Right renal pelvis (tissue), 4 donors: ENCODE results near the gene TSPAN14. TPM values are rescaled to one million over a fixed set of nuclear protein-coding genes. Genes with fewer than 3 reads are reported as not detected.

Source experiments
- DNase-seq, 4 donors: peaks; one replicate each; pipeline ENCODE4 v3.0.0-alpha.2; 2013; ENCODE audit warnings: low read depth in 4 of 4, low spot score in 3 of 4, missing footprints in 1 of 4
- polyA plus RNA-seq, 4 donors: library from polyadenylated mRNA; unstranded; fragments of 120-200 nt; gene quantifications; one replicate each; pipeline ENCODE4 v1.2.1, GENCODE V29; 2013; ENCODE audit not compliant: insufficient read length in 4 of 4

TSPAN14 gene
- polyA plus RNA-seq, 4 donors: 91.6 to 102 (median 92.5) TPM

DNA sequence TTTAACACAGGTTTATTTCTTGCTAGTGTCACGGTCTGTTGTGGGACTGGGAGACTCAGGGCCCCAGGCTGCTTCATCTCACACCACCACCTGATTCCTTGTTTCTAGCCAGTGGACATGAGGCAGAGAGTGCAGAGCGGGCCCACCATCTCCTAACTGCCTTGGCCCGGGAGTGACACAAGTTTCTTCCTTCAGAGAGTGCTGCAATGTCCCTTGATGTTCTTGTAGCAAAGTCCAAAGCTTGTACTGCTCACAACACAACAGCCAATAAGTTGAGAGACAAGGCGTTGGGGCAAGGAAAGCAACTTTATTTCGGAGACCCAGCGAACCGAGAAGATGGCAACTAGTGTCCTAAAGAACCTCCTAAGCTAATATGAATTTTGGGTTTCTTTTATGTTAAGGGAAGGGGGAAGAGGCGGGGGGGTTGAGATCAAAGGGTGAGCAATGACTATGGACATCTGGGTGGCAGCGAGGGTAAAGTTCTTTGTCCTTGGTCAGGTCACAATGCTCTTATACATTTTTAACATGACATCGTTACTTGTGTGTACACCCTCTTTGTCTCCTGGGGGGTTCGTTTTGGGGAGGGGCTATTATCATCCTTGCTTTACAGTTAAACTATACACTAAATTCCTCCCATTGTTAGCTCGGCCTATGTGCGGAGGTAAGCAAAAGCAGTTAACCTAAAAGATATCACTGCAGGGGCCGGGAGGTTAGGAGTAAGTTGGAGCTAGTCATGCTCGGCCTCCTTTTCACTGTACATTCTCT, 115.2 kb downstream of the TSPAN14 start:
- no peak for DNase-seq

DNA sequence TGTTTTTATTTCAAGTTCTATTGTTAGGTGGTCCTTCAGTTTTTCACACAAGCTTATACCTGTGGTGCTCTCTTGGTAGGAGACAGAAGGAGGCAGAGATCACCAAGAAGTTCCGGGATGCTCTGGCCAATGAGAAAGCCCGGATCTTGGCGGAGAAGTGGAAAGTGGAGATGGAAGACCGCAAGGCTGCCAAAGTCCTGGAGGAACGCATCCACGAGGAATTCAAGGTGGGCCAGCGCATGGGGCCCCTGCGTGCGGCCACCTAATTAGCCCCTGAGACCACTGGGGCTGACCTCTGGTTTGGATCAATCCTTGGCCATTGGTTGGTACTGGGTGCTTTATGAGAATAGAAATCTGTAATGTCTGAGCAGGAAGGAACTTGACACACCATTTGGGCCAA, 117.2 kb downstream of the TSPAN14 start:
- DNase-seq: no peak

DNA sequence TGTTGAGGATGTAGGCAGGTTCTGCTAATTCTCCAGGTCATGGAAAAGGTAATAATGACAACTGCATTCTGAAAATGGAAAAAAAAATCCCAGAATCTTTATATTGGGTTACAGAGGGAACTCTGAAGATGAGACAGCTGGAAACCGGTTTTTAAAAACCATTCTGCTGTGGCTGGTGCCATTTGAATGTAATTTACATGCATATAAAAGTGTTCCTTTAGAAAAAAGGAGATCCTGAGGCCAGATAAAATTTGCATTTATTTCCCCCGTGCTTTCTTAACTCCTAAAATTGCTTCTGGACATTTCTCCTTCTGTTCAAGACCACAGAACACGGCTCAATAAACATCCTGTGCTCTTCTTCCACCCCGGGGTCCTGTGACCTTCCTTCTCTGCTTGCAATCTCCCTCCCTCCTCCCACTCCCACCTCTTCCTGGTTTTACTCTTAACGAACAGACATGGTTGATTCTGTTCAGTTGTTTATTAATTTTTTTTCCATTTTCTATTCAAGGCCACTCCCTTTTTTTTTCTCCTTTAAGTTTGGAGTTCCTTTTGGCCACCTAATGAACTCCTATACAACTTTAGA, 125.2 kb downstream of the TSPAN14 start:
- no peak for DNase-seq

DNA sequence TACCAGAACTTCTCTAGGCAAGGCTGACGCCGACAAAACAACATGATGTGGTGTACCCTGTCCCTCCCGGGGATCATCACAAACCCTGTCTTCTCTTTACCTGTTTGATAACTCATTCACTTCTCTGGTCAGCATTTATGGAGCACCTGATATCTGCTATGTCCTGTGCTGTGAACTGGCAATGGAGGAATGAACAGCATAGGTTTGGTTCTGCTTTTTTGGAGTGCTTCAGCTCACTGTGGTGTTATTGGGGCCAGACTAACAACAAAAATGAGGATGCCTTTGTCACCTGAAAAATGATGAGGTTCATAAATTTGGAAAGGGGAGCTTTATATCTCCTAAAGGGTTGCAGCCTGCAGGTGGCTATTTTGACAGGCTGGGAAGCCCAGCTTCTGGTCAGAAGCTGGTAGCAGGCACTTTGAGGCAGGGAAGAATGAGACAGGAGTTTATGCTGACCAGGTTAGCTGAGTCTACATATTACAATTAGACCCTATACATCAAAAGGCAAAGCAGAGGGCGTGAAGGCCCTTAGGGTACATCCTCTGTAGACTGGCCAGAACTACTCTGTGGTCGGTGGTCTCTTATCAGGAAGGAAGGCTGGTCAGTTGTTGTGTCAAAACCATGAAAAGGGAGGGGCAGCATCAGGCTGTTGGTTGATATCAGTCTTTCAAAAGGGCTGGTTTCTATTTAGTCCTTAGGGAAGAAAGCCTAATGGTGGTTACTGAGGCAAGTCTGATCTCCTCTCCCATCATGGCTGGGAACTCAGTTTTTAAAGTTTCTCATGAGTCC, 125.9 kb downstream of the TSPAN14 start:
- DNase-seq: no peak

DNA sequence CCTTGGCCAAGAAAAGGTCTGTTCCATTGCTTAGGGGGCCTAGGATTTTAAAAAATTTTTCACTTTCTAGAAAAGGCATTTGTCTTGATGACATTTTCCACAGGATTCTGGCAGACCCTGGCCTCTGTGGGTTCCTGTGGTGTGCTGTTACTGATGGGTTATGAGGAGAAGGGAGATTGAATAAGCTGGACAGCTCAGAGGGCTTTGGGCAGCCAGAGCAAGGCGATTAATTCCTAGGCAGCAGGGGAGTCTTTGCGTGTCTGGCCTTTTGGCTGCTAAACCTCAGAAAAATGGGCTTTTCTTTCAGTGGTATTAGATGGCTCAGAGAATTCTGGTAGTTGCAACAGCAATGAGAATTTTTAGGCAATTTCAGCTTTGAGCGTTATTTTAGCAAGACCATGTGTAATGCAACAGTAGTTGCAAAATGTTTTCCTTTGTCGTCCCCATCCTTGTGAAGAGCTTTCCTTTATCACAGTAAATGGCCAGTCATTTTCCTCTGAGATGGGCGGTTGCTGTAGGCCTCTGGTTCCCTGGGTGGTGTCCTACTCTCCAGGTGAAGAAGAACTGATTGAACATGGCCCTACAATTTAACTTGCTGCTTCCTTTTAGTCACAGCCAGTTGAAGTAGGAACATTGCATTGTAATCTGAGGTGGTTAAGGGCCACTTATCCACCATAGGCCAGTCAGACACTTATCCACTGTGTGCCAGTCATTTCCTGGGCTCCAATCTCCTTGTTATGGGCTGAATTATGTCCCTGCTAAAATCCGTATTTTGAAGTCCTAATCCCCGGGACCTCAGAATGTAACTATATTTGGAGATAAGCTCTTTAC, 126.7 kb downstream of the TSPAN14 start:
- DNase-seq: no peak

DNA sequence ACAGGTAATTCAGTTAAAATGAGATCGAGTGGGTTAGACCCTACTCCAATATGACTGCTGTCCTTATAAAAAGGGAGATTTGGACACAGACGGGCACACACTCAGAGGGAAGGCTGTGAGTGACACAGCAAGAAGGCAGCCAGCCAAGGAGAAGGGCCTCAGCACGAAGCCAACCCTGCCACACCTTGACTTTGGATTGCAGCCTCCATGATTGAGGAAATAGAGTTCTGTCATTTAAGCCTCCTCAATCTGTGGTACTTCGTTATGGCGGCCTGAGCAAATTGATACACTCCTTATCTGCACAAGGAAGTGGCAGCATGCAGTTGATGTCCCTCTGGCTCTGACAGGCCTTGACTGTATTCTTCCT, 127.3 kb downstream of the TSPAN14 start:
- no peak for DNase-seq

DNA sequence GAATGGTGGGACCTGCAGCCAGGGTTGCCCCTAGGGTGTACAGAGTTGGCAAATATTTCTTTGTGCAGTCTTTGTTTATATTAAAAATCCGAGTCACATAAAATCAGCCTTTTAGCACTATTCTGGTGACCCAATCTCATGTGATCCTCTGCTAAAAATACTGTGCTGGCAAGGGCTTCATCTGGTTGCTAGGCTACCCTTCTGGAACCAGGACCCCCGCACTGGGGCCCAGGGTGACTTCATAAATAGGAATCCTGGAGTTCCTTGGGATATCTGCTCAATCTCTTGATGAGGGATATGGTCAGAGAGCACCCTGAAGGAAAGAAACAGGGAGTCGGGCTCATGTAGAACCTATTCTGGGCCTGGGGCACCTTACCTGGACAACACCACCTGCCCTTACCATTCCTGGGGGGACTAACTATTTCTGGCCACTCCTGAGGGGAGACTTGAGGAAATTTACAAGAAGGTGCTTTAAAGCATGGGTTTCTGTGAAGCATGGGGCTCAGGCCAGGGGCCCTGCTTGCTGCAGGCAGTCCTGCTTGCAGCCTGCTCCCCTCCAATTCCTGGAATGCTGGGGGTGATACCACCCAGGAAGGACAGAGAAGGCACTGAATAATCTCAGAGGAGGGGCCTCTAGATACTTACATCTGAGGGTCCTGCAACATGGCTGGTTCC, 128.3 kb downstream of the TSPAN14 start:
- no peak for DNase-seq

Other genes starting within 250 kb of the TSPAN14 start
- 100 to 1,000 TPM; 140 to 156 (median 149) TPM for gene ANXA11, start 248.8 kb upstream of the TSPAN14 start, polyA plus RNA-seq
- 1 to 10 TPM in 3 of 4 donors, under 1 TPM in 1; 0.81 to 1.4 (median 1.3) TPM for gene MAT1A, start 164.7 kb upstream of the TSPAN14 start, polyA plus RNA-seq
- gene DYDC1, start 97.6 kb upstream of the TSPAN14 start, polyA plus RNA-seq: under 1 TPM; 0.32 to 0.76 (median 0.68) TPM
- gene DYDC2, start 97.5 kb upstream of the TSPAN14 start, polyA plus RNA-seq: 1 to 10 TPM; 1.5 to 2.4 (median 1.9) TPM
- 100 to 1,000 TPM; 104 to 142 (median 121) TPM for gene PRXL2A, start 45.8 kb upstream of the TSPAN14 start, polyA plus RNA-seq
- under 1 TPM; 0.07 to 0.20 (median 0.14) TPM for gene SH2D4B, start 83.6 kb downstream of the TSPAN14 start, polyA plus RNA-seq